ENCODE measurements around the gene YWHAB.

The YWHAB gene

DNA sequence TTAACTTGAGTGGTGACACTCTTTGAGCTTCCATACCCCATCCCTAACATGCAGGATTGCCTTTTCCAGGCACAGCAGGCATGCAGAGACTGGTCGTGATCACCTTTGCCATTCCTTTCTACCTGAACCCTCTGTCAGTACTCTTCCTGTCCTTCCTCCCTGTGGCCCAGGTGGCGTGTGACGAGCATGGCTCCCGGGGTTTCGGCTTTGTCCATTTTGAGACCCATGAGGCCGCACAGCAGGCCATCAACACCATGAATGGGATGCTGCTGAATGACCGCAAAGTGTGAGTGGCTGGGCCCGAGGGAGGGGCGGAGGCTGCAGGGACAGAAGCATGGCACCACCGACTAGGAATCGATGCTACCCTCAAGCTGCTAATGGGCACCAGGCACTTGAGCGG lies 31.1 kb downstream of the YWHAB start:
- no peak for DNase-seq

DNA sequence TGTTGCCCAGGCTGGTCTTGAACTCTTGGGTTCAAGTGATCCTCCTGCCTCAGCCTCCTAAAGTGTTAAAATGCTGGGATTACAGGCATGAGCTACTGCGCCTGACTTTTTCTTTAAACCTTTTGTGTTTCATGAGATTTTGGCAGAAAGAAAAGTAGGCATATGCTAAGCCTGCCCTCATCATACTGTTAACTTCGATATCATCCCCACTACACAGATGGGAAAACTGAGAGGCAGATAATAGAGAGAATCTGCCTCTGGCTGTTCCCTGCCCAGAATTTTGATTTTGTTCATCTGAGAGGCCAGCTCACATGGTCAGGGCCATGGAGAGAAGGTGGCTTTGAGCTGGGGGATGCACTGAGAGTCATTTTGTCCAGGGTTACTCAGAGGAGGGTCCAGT lies 31.9 kb downstream of the YWHAB start:
- no peak for DNase-seq

DNA sequence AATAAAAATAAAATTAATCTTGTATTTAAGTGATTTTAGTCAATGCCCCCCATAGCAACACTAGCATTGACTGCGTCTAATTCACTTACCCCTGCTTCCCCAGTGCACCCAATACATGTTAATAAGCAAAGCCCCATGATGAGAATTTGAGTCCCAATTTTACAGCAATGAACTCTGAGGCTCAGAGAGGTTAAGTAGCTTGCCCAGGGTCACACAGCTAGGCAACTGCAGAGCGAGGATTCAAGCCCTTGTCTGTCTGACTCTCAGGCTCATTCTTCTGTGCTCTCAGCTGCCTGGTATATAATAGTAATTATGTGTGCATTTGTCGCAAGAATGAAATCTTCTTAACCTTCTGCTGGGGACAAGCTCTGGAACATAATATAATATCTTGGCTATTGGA lies 32.8 kb downstream of the YWHAB start:
- no peak for DNase-seq

DNA sequence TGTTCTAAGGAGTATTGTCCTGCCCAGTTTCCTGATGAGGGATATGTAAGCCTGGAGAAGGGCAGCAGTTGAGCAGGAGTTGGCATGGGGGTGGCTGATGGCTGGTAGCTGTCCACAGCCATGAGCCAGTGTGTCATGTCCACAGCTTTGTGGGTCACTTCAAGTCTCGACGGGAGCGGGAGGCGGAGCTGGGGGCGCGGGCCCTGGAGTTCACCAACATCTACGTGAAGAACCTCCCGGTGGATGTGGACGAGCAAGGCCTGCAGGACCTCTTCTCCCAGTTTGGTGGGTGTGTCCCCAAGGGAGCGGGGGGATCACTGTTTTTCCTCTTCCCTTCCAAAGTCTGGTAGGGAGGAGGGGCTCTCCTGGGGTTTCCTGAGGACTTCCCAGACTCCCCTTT lies 33.3 kb downstream of the YWHAB start:
- DNase-seq: no peak

DNA sequence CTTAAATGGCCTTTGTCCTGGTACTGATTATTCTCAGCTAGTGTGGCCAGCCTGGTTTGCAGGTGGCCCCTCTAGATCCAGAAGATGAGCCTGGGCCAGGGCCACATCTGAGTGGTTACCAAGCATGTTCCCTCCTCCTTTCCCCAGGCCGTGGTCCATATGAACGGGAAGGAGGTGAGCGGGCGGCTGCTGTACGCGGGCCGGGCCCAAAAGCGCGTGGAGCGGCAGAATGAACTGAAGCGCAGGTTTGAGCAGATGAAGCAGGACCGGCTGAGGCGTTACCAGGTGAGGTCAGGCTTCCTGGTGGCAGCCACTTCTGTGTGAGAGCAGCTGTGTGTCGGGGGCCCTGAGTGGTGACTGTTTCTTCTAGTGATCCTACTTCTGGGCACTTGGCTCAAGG lies 35.9 kb downstream of the YWHAB start:
- DNase-seq: no peak

DNA sequence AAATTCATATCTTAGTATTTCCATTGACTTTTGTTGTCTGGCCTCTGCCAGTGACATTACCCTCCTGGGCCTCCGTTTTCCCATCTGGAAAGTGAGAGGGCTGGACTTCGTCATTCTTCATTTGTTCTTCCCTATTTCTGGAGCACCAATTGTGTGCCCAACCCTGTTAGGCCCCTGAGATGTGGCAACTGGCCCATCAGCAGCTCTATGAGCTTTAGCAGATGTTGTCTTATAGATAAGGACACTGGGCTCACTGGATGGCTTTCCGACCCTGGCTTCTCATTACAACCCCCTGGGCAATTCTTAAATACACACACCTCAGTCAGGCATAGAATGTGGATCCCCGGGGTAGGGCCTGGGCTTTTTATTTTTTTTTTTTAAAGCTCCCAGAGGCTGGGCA lies 39.0 kb downstream of the YWHAB start:
- no peak for DNase-seq

DNA sequence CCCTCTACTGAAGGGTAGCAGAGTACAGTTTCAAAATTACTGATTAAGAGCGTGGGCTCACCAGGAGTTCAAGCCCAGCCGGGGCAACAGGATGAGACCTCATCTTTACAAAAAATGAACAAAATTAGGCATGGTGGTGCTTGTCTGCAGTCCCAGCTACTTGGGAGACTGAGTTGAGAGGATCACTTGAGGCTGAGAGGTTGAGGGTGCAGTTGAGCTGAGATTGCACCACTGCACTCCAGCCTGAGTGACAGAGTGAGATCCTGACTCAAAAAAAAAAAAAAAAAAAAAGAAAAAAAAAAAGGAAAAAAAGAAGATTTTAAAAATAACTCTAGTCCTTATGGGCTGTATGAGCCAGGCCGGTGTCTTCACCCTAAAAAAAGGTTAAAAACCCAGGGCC lies 43.1 kb downstream of the YWHAB start:
- no peak for DNase-seq

DNA sequence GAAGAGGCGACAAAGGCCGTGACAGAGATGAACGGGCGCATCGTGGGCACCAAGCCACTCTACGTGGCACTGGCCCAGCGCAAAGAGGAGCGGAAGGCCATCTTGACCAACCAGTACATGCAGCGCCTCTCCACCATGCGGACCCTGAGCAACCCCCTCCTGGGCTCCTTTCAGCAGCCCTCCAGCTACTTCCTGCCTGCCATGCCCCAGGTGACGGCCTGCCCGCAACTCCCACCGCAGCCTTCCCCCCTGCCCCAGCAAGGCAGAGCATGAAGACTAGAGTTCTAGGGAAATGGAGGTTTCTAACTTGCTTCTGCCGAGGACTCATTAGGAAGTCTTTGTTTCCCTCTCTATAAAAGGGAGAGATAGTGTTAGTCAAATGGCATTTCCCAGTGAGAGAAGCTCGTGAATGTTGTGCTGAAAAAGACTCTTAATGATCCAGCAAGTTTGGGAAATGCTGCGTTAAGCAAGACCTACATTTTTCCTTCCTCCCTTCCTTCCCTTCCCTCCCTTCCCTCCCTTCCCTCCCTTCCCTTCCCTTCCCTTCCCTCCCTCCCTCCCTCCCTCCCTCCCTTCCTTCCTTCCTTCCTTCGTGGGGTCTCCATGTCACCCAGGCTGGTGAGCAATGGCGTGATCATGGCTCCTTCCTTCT lies 45.1 kb downstream of the YWHAB start:
- no peak for DNase-seq

DNA sequence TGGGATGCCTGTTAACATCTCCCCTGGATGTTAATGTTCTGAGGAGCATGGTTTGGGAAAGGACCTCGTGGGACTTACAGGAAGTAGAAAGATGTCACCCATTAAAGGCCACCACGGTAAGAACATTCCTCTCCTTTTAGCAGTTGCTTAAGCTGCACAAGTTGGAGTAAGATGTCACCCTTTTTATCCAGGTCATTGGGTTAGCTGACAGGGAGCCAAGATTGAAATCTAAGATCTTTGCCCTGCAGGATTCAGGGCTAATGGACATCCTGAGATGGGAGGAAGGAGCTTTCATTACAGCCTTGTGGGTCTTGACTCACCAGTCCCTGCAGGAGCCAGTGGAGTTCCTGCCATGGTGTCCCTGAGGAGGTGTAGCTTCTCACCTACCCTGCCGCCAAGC lies 46.4 kb downstream of the YWHAB start:
- no peak for DNase-seq

DNA sequence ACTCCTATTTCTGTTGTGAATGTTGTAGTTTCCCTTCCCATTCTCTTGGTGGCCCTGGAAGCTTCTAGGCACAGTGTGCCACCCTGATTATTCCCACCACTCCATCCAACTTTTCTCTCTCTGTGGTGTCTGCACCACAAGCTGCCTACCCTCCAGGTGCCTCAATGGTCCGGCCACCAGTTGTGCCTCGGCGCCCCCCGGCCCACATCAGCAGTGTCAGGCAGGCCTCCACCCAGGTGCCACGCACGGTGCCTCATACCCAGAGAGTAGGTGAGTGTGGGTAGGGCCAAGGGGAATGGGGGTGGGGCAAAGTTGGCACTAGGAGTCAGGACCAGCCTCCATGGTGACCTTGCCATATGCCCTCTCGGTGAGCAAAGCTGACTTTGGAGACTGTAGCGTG lies 47.4 kb downstream of the YWHAB start:
- no peak for DNase-seq

DNA sequence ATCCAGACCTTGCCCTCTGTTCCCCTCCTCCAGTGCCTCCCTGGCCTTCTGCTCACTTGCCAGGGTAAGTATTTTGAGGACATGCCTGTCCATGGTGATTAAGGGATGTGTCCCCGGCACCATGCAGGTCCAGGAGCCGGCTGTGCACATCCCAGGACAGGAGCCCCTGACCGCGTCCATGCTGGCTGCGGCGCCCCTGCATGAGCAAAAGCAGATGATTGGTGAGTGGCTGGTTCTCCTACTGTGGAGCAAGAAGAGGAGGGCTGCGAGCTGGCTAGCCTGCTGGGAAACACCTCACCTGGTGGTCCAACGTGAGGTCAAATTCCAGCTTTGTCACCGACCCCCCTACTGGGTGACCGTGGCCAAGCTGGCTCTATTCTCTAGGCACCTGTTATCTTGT lies 51.0 kb downstream of the YWHAB start:
- DNase-seq: no peak

DNA sequence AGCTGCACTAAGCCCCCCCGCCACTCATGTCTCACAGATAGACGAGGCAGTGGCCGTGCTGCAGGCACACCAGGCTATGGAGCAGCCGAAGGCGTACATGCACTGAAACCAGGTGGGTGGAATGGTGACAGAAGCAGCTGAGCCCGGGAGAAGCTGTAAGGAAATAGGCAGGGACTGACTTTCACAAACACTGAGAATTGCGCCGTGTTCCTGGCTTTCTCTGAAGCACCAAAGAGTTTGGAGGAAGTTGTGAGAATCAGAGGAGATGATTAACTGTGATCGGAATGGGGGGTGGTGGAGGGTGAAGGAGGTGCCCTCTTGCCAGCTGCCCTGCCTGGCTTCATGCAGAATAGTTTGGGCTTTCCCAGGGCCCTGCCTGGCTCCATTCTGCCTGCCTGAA lies 53.1 kb downstream of the YWHAB start:
- DNase-seq: no peak

DNA sequence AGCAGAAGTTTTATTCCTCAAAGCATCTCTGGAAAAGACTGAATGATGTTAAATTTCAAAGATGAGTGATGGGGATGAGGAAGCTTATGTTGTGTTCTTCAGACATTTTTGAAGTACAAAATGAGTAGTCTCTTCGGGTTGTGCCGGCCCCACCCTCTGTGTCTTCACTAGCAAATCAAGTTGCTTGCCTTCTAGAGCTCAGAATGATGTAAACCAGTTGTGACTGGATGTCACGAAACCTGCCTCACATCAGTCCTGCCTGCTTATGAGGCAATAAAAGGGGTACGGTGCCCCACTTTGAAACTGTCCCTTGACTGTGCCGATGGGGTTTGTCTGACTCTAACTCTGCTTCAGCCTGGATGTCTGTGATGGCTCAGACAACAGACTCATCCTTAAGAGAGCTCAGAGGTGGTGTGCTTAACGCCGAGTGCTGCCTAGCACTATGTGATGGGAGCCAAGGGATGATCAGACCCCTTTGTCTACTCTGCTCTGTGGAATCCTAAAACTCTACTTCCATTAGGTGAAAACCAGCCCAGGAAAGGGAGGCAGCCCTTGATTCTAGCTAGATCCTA lies 55.7 kb downstream of the YWHAB start:
- DNase-seq: no peak

DNA sequence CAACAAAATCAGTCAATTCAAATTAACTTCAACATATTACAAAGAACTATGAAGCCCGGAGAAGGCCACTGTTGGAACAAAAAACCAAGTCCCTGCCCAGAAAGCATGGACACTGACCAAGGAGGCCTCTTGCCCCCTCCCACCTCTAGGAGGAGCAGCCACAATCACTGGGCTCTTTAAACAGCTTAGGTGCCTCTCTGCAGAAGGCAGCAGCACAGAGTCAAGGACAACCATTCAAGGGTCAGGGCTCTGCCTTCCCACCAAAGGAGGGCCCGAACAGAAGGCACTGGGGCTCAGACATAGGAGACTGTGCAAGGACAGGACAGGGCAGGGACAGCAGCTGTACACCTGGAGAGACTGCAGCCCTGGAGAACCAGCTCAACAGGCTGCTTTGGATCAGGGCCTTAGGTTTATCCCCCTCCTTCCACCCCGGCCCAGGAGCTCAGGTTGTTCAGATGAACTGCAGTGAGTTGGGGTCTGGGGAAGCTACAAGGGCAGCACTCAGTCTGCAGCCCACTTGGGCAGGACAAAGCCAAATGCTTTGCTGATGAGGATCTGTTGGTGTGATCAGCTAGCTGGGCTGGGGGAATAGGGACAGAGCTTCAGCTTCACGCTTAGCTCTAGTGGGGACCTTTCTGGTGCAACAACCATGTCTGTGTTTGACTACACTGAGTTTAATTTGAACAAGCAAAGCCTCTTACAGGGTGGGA lies 56.9 kb downstream of the YWHAB start:
- no peak for DNase-seq

DNA sequence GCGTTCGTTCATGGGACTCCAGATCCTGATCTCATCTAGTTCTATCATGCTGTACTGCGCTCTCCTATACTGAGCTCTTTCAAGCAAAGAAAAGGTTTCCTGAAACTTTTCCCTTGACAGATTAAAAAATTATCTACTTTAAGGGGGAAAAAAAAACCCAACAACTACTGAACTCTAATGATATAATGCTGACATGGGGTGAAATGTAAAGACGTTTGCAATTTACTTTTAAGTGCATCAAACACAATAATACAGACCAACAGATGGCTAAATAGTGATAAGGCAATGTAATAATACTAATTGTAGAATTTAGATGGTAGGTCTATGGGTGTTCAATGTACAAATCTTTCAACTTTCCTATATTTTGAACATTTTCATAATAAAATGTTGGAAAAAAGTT lies 58.3 kb downstream of the YWHAB start:
- no peak for DNase-seq

DNA sequence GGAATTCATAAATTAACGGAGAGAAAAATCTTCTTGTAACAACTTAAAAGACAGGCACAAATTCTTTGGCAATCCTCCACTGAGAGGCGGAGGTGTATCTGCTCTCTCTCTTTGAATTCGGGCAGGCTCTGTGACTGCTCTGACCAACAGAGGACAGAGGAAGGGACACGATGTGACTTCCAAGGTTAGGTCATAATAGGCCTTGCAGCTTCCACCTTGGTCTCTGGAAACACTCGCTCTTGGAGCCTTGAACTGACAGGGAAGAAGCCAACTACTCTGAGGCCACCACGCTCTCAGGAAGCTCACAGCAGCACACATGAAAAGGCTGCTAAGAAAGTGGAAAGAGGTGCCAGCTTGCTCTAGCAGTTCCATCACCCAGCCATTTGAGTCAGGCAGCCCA lies 59.8 kb downstream of the YWHAB start:
- DNase-seq: no peak

DNA sequence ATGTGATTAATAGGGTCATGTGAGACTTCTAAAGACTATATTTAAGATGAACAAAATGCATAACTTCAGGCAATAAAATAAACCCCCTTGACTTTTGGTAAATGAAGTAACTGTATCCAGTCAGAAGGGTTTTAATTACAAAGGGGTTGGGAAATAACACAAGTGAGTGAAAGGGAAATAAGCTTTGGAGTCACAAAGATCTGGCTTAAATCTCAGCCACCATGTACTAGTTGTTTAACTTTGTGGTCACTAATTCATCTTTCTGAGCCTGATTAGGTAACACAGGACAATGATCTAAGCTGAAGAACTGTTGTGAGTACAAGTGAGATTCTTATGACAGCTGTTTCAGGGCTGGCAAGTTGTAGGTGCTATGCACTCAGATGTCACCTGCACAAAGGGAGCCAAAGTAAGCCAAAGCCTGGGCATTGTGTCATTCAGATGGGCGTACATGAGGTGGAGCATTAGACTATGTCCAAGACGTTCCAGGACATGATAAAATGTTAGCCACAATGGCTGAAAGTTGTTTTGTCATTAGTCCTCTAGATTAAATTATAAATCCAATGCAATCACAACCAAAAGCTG lies 60.9 kb downstream of the YWHAB start:
- DNase-seq: no peak

DNA sequence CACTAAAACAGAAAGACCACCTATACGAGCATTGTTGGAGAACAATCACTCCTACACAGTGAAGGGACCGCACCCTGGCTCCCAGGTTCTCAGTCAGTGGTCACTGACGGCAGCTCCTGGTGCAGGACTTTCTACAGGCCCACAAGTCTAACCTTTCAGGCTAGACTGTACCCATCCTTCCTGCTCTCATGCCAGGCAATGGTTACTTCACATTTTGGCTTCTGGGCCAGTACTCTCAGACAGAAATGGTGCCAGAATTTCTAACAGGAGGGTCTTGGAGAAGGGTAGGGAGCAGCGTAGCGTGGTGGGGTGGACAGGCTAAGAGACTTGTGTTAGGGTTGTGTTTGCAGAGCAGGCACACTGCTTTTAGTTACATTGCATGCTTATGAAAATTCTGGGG lies 62.6 kb downstream of the YWHAB start:
- no peak for DNase-seq

DNA sequence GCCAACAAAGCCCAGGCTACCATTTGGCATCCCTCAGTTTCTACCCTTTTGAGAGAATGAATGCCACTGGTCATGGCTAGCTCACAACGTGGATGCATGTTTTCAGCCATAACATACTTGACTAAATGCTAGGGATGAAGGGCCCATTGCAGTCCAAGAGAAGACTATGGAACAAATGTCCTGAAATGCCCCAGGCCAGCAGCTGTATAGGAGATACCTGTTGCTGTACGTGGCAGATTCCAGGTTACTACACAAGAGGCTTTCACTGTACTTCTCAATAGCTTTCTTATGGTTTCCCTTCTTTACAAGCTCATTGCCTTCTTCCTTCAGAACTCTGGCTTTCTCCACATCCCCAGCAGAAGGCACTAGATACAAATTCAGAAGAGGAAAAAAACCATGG lies 63.0 kb downstream of the YWHAB start:
- no peak for DNase-seq

DNA sequence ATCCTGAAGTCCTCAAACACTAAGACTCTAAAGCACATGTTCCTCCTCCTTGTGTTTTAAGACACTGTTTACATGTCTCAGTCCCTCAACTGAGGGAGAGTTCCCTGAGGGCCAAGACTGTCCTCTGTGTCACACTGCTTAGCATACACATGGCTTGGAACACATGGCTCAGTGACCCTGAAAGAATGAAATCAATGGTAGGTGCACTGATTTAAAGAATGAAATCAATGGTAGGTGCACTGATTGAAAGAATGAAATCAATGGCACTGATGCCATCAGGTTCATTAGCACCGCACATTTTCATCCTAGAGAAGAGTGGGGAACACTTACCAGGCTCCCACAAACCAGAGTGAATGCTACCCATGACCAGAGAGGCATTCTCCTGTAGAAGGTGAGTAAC lies 64.9 kb downstream of the YWHAB start:
- no peak for DNase-seq

DNA sequence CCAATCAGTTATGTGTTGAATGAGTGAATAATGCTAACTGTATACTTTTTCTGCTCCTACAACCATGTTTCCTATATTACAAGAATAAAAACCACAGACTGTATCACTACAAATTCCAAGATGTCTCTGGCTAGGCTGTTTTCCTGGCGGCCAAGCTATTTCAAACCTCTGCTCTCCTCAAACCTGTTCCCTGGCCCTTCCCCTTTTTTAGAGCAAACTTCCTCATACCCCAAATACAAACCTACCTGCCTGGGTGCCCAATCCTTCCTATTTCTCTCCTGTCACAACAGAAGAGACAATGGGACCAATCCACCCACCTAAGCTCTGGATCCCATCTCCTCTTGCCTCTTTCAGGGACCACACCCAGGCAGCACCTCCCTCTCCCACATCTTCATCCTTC lies 67.2 kb downstream of the YWHAB start:
- no peak for DNase-seq

DNA sequence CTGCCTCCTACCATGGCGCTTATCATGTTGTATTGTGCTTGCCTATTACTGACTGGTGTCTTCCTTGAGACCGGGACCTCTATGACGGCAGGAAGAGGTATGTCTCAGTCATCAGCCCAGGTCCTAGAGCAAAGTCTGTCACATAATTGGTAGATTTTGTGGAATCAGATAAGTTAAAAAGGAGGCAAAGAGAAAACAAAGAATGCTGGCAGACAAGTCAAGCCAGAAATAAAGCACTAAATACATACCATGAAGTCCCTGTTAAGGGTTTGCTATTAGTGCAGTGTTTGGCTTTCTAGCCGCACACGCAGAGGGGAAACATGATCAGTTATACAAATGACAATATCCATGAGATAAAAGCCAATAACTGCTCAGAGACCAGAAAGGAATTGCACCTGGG lies 68.7 kb downstream of the YWHAB start:
- DNase-seq: no peak

DNA sequence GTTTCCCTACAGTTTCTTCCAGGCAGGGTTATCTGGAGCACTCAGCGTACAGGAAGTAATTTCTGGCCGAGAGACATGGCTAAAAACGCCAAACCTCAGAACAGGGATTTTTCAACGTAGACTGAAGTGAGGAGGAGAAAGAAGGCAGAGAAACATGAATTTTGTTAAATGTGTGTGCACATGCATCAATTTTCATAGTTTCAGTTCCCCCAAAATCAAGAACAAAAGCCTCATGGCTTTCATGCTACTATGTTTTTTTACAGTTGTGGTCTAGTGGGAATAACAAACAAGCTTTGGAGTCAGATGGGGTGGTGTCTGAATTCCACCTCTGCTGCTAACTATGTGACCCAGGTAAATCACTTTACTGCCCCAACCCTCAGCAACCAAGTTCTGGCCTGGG lies 69.8 kb downstream of the YWHAB start:
- DNase-seq: no peak

DNA sequence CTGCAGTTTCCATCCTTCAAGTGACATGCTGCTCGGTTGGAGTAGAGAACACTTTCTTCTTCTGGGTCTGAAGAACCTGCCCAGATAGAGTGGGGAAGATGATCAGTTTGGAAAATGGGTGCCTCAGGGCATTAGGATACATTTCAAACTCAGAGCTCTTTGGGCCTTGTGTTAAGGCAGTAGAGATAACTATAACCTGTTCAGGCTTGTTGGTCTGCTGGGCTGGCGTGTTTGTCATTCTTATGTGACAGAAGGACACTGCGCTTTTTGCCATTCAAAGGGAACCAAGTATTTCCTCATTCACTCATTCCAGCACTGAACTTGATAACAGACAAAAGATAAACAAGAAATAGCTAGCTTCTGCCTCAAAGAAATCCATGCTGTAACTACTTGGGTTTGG lies 70.9 kb downstream of the YWHAB start:
- DNase-seq: no peak
